GM21515 (cell line): ENCODE measurements around the gene PHTF2.
"Not testable (repeated sequence)": the region's sequence is repeated elsewhere in the genome, so short reads cannot be mapped to it uniquely, and the experiment has no call there.

Source experiments
- ATAC-seq: cut with Tn5 transposase; IDR thresholded peaks from one replicate; pipeline ENCODE4 v1.9.1; 2021; ENCODE audit not compliant: unreplicated experiment

PHTF2 gene

GRCh38 chr7:77873416-77874327, 75.1 kb downstream of the PHTF2 start:
- ATAC-seq = not testable (repeated sequence)

DNA sequence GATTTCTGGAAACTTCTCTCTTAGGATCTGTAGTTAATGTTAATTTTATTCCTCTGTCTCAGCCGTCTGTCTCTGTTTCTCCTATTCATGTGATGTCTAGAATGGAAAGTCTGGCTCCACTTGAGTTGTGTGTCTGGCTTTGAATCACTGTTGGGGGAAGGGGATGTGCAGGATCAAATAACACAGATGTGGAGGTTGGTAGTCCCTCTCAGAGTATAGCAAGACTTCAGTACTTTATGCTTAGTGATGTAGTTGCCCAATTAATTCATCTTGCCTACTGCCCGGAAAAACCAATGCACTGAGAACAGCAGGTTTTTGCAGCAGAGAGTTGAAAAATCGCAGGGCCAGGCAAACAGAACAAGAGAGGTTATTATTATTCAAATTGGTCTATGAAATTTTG, 79.2 kb downstream of the PHTF2 start:
- no peak for ATAC-seq

GRCh38 chr7:77878500-77878899, 79.9 kb downstream of the PHTF2 start:
- ATAC-seq = no peak

DNA sequence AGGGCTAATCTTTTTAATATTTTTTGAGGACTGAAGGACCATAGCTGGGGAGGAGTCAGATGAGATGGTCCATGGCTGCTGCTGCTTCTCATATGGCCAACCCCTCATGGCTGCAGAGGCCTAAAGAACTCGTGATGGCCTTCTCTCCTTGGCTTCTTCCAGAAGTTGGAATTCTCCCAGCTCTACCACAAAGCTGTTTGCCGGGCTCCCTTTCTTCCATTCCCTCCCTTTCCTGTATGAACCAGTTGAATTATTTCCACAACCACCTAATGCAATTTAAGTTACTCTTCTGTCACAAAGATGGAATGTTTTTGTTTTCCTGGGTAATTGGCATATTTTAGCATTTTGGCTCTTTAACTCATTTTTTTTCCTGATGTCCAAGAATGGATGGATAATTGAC, 80.7 kb downstream of the PHTF2 start:
- no peak for ATAC-seq

DNA sequence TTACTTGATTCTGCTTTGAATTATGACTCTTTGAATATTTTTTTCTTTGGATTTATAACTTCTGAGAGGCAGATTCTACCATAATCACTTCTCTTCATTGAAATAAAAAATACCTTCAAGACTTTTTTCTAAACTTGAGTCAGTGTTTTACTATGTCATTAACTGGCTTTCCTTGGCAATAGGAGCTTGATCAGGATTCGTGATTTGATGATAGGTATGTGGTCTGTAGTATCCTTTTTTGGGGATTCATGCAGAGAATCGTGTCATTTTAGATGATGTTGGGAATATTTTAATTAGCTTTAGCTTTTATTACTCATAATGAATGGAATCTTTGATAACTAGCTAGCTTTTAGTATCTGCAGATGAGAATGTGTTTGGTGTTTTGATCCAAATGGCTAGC, 83.3 kb downstream of the PHTF2 start:
- ATAC-seq = no peak

- ATAC-seq = no peak
These were observed 86.6 kb downstream of the PHTF2 start for GRCh38 chr7:77885155-77885554.

GRCh38 chr7:77887567-77887966, 89.0 kb downstream of the PHTF2 start:
- ATAC-seq = no peak

- no peak for ATAC-seq
These were observed 90.4 kb downstream of the PHTF2 start for GRCh38 chr7:77888998-77889397.

DNA sequence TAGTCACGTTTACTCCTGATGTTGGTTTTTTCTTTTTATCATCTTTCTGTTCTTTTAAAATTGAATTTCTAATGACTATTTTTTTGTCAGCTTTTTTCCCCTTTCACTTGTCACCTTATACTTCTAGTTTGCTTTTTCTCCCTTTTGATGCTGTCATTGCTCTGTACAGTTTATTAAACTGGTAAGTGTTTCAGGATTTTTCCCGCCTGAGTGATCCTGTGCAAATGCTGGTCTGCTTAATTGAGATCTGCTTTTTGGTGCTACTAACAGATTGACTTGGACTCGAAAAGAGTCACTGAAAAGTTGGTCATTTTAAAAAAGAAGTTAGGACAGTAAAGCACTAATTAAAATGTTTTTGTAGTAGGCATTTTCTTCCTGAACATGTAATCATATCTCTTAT, 95.2 kb downstream of the PHTF2 start:
- no peak for ATAC-seq

DNA sequence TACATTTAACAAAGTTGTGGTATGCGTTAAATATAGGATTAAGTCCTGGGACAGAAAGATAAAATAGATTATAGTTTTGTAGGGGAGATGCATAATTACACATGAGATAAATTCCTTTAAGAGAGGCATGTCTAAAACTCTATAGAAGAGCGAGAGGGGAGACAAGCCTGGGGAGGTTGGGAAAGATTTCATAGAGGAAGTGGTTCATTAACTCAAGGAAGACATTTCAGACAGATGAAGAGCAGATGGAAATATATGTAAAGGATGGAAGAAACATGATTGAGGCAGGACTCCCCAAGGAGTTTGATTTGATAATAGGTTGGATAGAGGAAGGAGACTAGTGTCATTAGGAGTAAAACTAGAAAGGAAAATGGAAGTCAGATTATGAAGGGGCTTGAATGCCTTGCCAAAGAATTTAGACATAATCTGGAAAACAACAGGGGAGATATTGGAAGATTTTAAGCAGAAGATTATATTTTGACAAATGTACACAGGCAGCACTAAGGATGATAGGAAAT, 96.1 kb downstream of the PHTF2 start:
- ATAC-seq = no peak

- ATAC-seq = no peak
These were observed 97.3 kb downstream of the PHTF2 start for GRCh38 chr7:77895905-77896304.

DNA sequence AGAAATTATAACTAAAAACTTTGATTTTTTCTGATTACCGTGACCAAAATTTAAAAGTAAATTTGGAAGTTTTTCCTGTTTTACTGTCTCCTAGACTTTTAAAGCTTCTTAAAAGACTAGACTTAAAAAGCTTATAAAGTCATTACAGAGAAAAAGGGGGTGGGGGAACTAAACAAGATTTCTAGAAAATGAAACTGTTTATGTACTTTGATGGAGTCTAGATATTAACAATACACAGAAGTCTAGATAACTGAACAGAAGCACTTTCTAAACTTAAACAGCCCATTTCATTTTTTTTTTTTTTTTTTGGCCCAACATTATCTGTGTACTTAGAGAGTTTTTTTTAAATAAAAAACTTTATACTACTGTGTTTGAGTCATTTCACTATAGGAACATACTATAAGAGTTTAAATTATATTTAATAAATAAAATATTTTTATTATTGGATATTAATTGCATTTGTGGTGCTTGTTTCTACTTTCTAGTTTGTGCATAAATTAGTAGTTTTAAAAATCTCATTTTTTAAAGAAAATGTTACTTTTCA, 98.5 kb downstream of the PHTF2 start:
- no peak for ATAC-seq

- no peak for ATAC-seq
These were observed 100.9 kb downstream of the PHTF2 start for GRCh38 chr7:77899516-77899915.

DNA sequence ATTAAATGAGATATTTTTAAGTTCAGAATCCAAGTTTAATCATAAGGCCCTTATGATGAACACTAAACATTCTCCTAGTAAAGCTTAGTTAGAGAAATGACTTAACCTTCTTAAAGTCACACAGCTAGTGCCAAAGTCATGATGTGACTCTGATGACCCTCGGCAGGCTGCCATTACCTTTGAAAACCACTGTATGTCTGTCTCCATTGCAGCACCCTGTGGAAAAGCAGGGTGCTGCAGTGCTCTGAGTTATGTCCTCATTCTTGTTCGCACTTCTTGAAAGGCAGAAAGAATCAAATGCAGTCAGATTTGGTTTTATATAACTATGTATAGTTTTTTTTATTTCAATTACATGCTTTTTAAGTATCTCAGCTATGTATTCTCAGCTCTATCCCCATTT, 105.0 kb downstream of the PHTF2 start:
- no peak for ATAC-seq

DNA sequence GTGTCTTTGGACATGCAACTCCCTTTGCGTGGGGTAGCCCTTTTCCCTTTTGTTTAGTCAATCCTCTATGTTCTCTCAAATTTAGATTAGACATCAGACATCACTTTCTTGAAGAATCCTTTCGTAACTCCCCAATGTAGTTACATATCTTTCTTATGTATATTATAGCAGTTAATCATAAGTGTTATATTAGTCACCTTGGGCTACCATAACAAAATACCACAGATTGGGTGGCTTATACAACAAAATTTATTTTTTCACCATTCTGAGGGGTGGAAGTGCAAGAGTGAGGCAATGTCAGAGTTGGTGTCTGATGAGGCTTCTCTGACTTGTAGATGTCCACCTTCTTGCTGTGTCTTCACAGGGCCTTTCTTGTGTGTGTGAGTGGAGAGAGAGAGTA, 105.7 kb downstream of the PHTF2 start:
- no peak for ATAC-seq

GRCh38 chr7:77907281-77907680, 108.7 kb downstream of the PHTF2 start:
- no peak for ATAC-seq

DNA sequence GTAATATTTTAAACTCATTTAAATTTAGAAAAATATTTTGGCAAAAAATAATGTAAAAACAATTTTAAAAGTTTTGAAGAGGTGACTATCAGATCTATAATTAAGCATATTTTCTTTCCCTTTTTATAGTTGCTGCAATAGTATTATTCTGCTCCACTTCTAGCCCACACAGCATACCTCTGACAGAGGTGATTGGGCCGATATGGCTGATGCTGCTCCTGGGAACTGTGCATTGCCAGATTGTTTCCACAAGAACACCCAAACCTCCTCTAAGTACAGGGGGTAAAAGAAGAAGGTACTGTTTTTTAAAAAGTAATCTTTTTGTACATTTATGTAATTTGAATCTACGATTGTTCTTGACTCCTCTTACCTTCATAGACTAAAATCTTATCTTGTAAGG, 110.1 kb downstream of the PHTF2 start:
- ATAC-seq = no peak

DNA sequence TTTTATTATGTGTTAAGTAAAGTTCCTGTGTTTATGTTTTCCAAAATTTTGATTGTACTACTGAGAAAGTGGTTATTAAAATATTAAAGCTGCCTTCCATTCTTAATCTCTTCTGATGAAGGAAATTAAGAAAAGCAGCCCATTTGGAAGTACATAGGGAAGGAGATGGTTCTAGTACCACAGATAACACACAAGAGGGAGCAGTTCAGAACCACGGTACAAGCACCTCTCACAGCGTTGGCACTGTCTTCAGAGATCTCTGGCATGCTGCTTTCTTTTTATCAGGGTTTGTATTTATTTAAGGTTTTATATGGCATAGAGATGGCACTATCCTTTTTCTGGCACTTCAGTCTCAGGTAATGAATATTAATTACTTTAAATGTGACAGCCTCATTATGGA, 111.6 kb downstream of the PHTF2 start:
- no peak for ATAC-seq

GRCh38 chr7:77912293-77912692, 113.7 kb downstream of the PHTF2 start:
- no peak for ATAC-seq

- no peak for ATAC-seq
These were observed 115.5 kb downstream of the PHTF2 start for GRCh38 chr7:77913977-77914607.

DNA sequence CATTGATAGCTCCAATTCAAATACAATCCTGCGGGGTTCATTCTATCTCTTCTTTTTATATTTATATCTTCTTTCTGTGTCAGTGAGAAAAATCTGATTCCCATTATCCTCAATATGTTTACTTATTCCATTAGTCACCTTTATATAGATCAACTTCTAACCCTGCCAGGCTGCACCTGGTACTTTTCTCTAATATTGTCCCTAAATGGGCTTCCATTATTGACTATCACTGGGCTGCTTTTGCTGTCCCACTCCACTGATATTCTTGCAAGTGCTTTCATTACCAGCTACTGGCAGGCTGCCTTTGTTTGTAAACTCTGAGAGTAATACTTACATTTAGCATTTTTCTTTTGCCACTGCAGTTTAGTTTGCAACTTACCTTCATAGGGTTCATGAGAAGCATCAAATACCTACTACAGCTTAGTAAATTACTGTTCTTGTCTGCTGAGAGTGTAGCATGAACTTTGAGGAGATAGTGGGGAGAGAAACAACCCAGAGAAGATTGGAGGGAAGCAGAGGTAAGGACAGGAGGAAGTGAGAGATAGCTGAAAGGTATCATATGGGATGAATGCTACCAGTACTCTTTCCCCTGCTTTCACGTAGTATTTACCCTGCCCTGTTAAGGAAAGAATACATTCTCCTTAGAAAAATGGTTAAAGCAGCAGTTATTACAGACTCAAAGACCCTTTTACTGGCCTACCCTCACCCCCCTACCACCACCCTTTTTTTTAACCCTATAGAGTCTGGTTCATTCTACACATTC, 119.1 kb downstream of the PHTF2 start:
- no peak for ATAC-seq
